ENCODE data around the gene EVI5.
"Not testable (repeated sequence)": the region's sequence is repeated elsewhere in the genome, so short reads cannot be mapped to it uniquely, and the experiment has no call there.

GRCh38 chr1:92723713-92724112 is 61.2 kb downstream of the EVI5 start:
- TF ChIP-seq CTCF (conservative IDR thresholded peaks at IDR 0.05; ENCODE audit: low read depth, low read length); EZH2 (IDR thresholded peaks at IDR 0.05; ENCODE audit: borderline replicate concordance, low read depth, low read length, poor library complexity, severe bottlenecking): not testable (repeated sequence)
